IMR-90 (cell line): ENCODE results near the gene PRKN. TPM values are rescaled to one million over a fixed set of nuclear protein-coding genes. Genes with fewer than 3 reads are reported as not detected.

ENCODE experiments used
- ATAC-seq: fragments of 200-7000 bp; cut with Tn5 transposase; 2 replicates; pipeline ENCODE4 v1.9.1; 2020; ENCODE audit warnings: low read depth, mild to moderate bottlenecking, moderate library complexity
- BruUV-seq: library from RNA; stranded (reverse); fragments of 400-500 nt; replicated peaks from 2 replicates; lab custom pipeline; 2021; lab: Mats Ljungman, UMichigan
- CTCF ChIA-PET: fragments of 300-600 bp; formaldehyde crosslinking; extraction: SDS; loops from one replicate; lab custom pipeline; 2021; ENCODE audit warnings: antibody characterized with exemption; lab: Yijun Ruan, JAX
- POLR2A ChIA-PET: fragments of 300-600 bp; sonication (Branson Sonifier 250); formaldehyde crosslinking; loops from one replicate; lab custom pipeline; 2022; ENCODE audit warnings: antibody characterized with exemption; ENCODE audit not compliant: unreplicated experiment; lab: Charles Lee
- DNase-seq: peaks from one replicate; pipeline ENCODE4 v3.0.0; 2013
- H2AFZ ChIP-seq: replicated peaks from 2 replicates; pipeline ENCODE3; 2013; ENCODE audit warnings: low read length, mild to moderate bottlenecking; ENCODE audit not compliant: poor library complexity
- H2AK5ac ChIP-seq: 2 replicates; pipeline ENCODE4 v1.6.1; 2013; ENCODE audit warnings: low read depth, low read length, inconsistent platforms
- H2AK9ac ChIP-seq: replicated peaks from 2 replicates; pipeline ENCODE3; 2013; ENCODE audit warnings: mild to moderate bottlenecking, low read depth, low read length, moderate library complexity; ENCODE audit not compliant: poor library complexity
- H2BK120ac ChIP-seq: 2 replicates; pipeline ENCODE4 v1.6.1; 2013; ENCODE audit warnings: low read depth, low read length, inconsistent platforms
- H2BK15ac ChIP-seq: 3 replicates; pipeline ENCODE4 v1.6.1; 2013; ENCODE audit warnings: low read depth, low read length, inconsistent platforms
- H2BK20ac ChIP-seq: 2 replicates; pipeline ENCODE4 v1.6.1; 2013; ENCODE audit warnings: low read depth, mild to moderate bottlenecking, inconsistent platforms, low read length, moderate library complexity
- H2BK5ac ChIP-seq: 2 replicates; pipeline ENCODE4 v1.6.1; 2013; ENCODE audit warnings: mild to moderate bottlenecking, low read depth, low read length, inconsistent platforms; ENCODE audit not compliant: poor library complexity, severe bottlenecking
- H3K14ac ChIP-seq: replicated peaks from 2 replicates; pipeline ENCODE4 v1.6.1; 2013; ENCODE audit warnings: low read depth, low read length, inconsistent platforms
- H3K18ac ChIP-seq: 2 replicates; pipeline ENCODE4 v1.6.1; 2013; ENCODE audit warnings: low read depth, low read length, control low read depth
- H3K23ac ChIP-seq: 2 replicates; pipeline ENCODE4 v1.6.1; 2013; ENCODE audit warnings: low read depth, low read length, inconsistent platforms
- H3K27ac ChIP-seq: 2 replicates; pipeline ENCODE4 v1.5.1; 2013; ENCODE audit warnings: mild to moderate bottlenecking, control low read depth, low read length; ENCODE audit not compliant: insufficient read depth
- H3K27me3 ChIP-seq: 2 replicates; pipeline ENCODE4 v1.6.1; 2013; ENCODE audit warnings: low read length; ENCODE audit not compliant: control insufficient read depth, insufficient read depth
- H3K36me3 ChIP-seq: 2 replicates; pipeline ENCODE4 v1.6.1; 2013; ENCODE audit warnings: low read length, mixed read lengths; ENCODE audit not compliant: control insufficient read depth, insufficient read depth
- H3K4ac ChIP-seq: 2 replicates; pipeline ENCODE4 v1.6.1; 2013; ENCODE audit warnings: low read depth, low read length, inconsistent platforms
- H3K4me1 ChIP-seq: 2 replicates; pipeline ENCODE4 v1.6.1; 2013; ENCODE audit warnings: low read length, mixed read lengths; ENCODE audit not compliant: control insufficient read depth, insufficient read depth
- H3K4me2 ChIP-seq: 2 replicates; pipeline ENCODE4 v1.6.1; 2013; ENCODE audit warnings: low read depth, mild to moderate bottlenecking, control low read depth, low read length, moderate library complexity
- H3K4me3 ChIP-seq: 2 replicates; pipeline ENCODE4 v1.5.1; 2013; ENCODE audit warnings: low read depth, mild to moderate bottlenecking, control low read depth, low read length, moderate library complexity; ENCODE audit not compliant: insufficient read depth
- H3K56ac ChIP-seq: 2 replicates; pipeline ENCODE4 v1.6.1; 2013; ENCODE audit warnings: low read length, inconsistent platforms; ENCODE audit not compliant: insufficient read depth; ENCODE audit errors: extremely low read depth
- H3K79me1 ChIP-seq, 2 experiments: 2 replicates each; pipeline ENCODE4 v1.6.1; 2013; ENCODE audit warnings: low read length in 2 of 2, inconsistent platforms in 1 of 2, low read depth in 1 of 2
- H3K9ac ChIP-seq: 2 replicates; pipeline ENCODE4 v1.6.1; 2013; ENCODE audit warnings: low read depth, low read length, control low read depth
- H3K9me1 ChIP-seq: 2 replicates; pipeline ENCODE4 v1.6.1; 2013; ENCODE audit warnings: low read length, inconsistent platforms; ENCODE audit not compliant: insufficient read depth
- H3K9me3 ChIP-seq: 2 replicates; pipeline ENCODE4 v1.6.1; 2013; ENCODE audit warnings: low read length; ENCODE audit not compliant: control insufficient read depth, insufficient read depth
- H4K20me1 ChIP-seq: 2 replicates; pipeline ENCODE4 v1.6.1; 2013; ENCODE audit warnings: low read length, inconsistent platforms; ENCODE audit not compliant: insufficient read depth
- H4K5ac ChIP-seq: 2 replicates; pipeline ENCODE4 v1.6.1; 2013; ENCODE audit warnings: mild to moderate bottlenecking, low read depth, low read length, control low read depth
- H4K8ac ChIP-seq, 2 experiments: 2 replicates each; pipeline ENCODE4 v1.6.1; 2013; ENCODE audit warnings: low read depth in 2 of 2, low read length in 2 of 2, control low read depth in 1 of 2, inconsistent platforms in 1 of 2
- H4K91ac ChIP-seq: 2 replicates; pipeline ENCODE4 v1.6.1; 2013; ENCODE audit warnings: low read depth, low read length, inconsistent platforms; ENCODE audit not compliant: insufficient read depth
- BHLHE40 ChIP-seq: fragments of 150-350 bp; IDR thresholded peaks from 2 replicates; pipeline ENCODE4 v1.6.1; 2016; ENCODE audit warnings: mild to moderate bottlenecking, low read depth, low read length
- CEBPB ChIP-seq: IDR thresholded peaks from 2 replicates; pipeline ENCODE4 v1.6.1; 2012; ENCODE audit warnings: low read depth, low read length, improper control_type of control experiment
- CHD1 ChIP-seq: IDR thresholded peaks from 2 replicates; pipeline ENCODE4 v1.6.1; 2012; ENCODE audit warnings: low read depth, low read length, improper control_type of control experiment
- FOS ChIP-seq: fragments of 150-350 bp; IDR thresholded peaks from 2 replicates; pipeline ENCODE4 v1.6.1; 2016; ENCODE audit warnings: low read depth, low read length
- MAFK ChIP-seq: IDR thresholded peaks from 2 replicates; pipeline ENCODE4 v1.6.1; 2012; ENCODE audit warnings: low read depth, low read length, improper control_type of control experiment
- MXI1 ChIP-seq: IDR thresholded peaks from 2 replicates; pipeline ENCODE4 v1.6.1; 2012; ENCODE audit warnings: low read depth, mild to moderate bottlenecking, low read length, moderate library complexity, borderline replicate concordance
- NFE2L2 ChIP-seq: fragments of 150-350 bp; IDR thresholded peaks from 2 replicates; pipeline ENCODE4 v1.6.1; 2016; ENCODE audit warnings: low read depth, mild to moderate bottlenecking, low read length
- RCOR1 ChIP-seq: IDR thresholded peaks from 2 replicates; pipeline ENCODE4 v1.6.1; 2012; ENCODE audit warnings: mild to moderate bottlenecking, low read length, improper control_type of control experiment; ENCODE audit not compliant: insufficient replicate concordance
- RFX5 ChIP-seq: IDR thresholded peaks from 2 replicates; pipeline ENCODE4 v1.8.0; 2012; ENCODE audit warnings: low read depth, mild to moderate bottlenecking, low read length, moderate library complexity
- SMC3 ChIP-seq: fragments of 150-350 bp; IDR thresholded peaks from 2 replicates; pipeline ENCODE4 v1.6.1; 2016; ENCODE audit warnings: low read depth, mild to moderate bottlenecking, antibody characterized with exemption, low read length, moderate library complexity
- WGBS, 2 experiments: methylation state at CpG; one replicate each; pipeline versions ENCODE4 v1.1.5 to v1.1.7; 2013; ENCODE audit warnings: missing lambda C conversion rate in 2 of 2; ENCODE audit not compliant: insufficient read length in 1 of 2; ENCODE audit errors: extremely low coverage in 2 of 2; 5-methylcytosine and 5-hydroxymethylcytosine counted together
- dilution Hi-C: fragments of 300-500 bp; cut with HindIII; formaldehyde crosslinking; loops from one replicate; pipeline ENCODE4 v1.14.3; 2018; ENCODE audit warnings: low sequenced_read_pairs; ENCODE audit not compliant: unreplicated experiment
- in situ Hi-C: fragments of 300-500 bp; cut with MboI; formaldehyde crosslinking; loops from 3 replicates; pipeline ENCODE4 v1.14.3; 2019; ENCODE audit warnings: low sequenced_read_pairs, inconsistent platforms, mixed read lengths
- intact Hi-C: fragments of 100-400 bp; cut with micrococcal nuclease; formaldehyde crosslinking; loops from 2 replicates; pipeline ENCODE4 v1.10.0; 2022
- polyA plus RNA-seq, 3 experiments: library from polyadenylated mRNA; depleted of rRNA; stranded (reverse); fragments of >200 nt; gene quantifications; 2 replicates each; pipeline ENCODE4 v1.2.3, GENCODE V29; 2012; ENCODE audit warnings: low replicate concordance in 1 of 3
- total RNA-seq: library from RNA; depleted of rRNA; stranded (reverse); fragments of >200 nt; gene quantifications from 2 replicates; pipeline ENCODE4 v1.2.3, GENCODE V29; 2012
- TF ChIP-seq, protein P1 (sequence below): fragments of 150-350 bp; IDR thresholded peaks from 2 replicates; pipeline ENCODE4 v1.6.1; 2017; ENCODE audit warnings: mild to moderate bottlenecking, antibody characterized with exemption, low read length, low read depth
- TF ChIP-seq, protein P2 (sequence below): fragments of 150-350 bp; IDR thresholded peaks from 2 replicates; pipeline ENCODE4 v1.6.1; 2016; ENCODE audit warnings: low read depth, mild to moderate bottlenecking, low read length, moderate library complexity, borderline replicate concordance

Gene PRKN
- total and polyA plus RNA-seq, 2 of the 4 experiments (the other 2 are of a cell fraction): 0.15 to 0.18 TPM

DNA sequence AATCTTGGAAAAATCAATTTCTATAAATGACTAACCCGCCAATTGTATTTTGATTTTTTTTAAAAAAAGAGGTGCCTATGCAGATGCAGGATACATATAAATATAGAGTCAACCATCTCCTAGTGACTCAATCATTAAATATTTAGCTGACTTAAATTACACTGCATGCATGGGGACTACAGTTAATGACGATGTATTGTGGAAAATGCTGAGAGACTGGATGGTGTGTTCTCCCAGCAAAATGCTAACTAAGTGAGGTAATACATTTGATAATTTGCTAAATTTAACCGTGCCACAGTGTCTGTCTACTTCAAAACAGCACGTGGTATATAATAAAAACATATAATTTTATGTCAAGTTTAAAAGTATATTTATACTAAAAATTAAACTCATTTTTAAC is 341.6 kb downstream of the PRKN start:
- Histone ChIP-seq H3K23ac (no peak overlapping the region), H2BK5ac (no peak overlapping the region), H3K27me3 (no peaks in the 10 kb centered on the region), H4K5ac (no peak overlapping the region), H2BK20ac (no peak overlapping the region), H3K27ac (no peak overlapping the region), H3K4me3 (no peak overlapping the region), H3K9me1 (no peaks in the 10 kb centered on the region), H2AFZ (no peak overlapping the region), H3K4ac (no peak overlapping the region), H4K8ac (no peak overlapping the region), H3K9me3 (peaks cover 20% of the 10 kb centered on the region), H2AK9ac (no peak overlapping the region), H3K14ac (no peak overlapping the region), H3K4me1 (no peaks in the 10 kb centered on the region), H3K36me3 (no peaks in the 10 kb centered on the region), H2BK120ac (no peak overlapping the region), H3K56ac (no peak overlapping the region), H3K4me2 (no peak overlapping the region), H3K18ac (no peak overlapping the region), H2AK5ac (no peak overlapping the region), H4K91ac (no peak overlapping the region), H3K9ac (no peak overlapping the region), H2BK15ac (no peak overlapping the region), H4K20me1 (no peaks in the 10 kb centered on the region), H3K79me1 (no peaks in the 10 kb centered on the region)
- DNase-seq (no peak), ATAC-seq (no peak)
- TF ChIP-seq, protein P1, sequence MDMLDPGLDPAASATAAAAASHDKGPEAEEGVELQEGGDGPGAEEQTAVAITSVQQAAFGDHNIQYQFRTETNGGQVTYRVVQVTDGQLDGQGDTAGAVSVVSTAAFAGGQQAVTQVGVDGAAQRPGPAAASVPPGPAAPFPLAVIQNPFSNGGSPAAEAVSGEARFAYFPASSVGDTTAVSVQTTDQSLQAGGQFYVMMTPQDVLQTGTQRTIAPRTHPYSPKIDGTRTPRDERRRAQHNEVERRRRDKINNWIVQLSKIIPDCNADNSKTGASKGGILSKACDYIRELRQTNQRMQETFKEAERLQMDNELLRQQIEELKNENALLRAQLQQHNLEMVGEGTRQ: no peak
- no peak for TF ChIP-seq SMC3
- TF ChIP-seq, protein P2, sequence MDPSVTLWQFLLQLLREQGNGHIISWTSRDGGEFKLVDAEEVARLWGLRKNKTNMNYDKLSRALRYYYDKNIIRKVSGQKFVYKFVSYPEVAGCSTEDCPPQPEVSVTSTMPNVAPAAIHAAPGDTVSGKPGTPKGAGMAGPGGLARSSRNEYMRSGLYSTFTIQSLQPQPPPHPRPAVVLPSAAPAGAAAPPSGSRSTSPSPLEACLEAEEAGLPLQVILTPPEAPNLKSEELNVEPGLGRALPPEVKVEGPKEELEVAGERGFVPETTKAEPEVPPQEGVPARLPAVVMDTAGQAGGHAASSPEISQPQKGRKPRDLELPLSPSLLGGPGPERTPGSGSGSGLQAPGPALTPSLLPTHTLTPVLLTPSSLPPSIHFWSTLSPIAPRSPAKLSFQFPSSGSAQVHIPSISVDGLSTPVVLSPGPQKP: no peak
- no peak for TF ChIP-seq MAFK
- no peak for TF ChIP-seq CEBPB
- TF ChIP-seq CHD1: no peak
- no peak for TF ChIP-seq RFX5
- TF ChIP-seq FOS: no peak
- no peak for TF ChIP-seq NFE2L2
- TF ChIP-seq RCOR1: no peak
- TF ChIP-seq MXI1: no peak
- TF ChIP-seq BHLHE40: no peak
- intact Hi-C loops (no loop called here), dilution Hi-C loops (no loop called here), in situ Hi-C loops (no loop called here)
- CTCF ChIA-PET: no interaction called here
- BruUV-seq: no TSS peak
- POLR2A ChIA-PET: no interaction called here
- no CpG with 5 or more reads among the region's 4 CpGs for WGBS, 2 experiments
